ENCODE results near the gene FAM241B. TPM values are rescaled to one million over a fixed set of nuclear protein-coding genes. Genes with fewer than 3 reads are reported as not detected.

FAM241B gene
- total and polyA plus RNA-seq, 2 of the 4 experiments (the other 2 are of a cell fraction) = 0.18 to 1.4 TPM

GRCh38 chr10:69630651-69631400 lies 779 bp downstream of the FAM241B start (continued):
- no peak for TF ChIP-seq MAZ (IDR thresholded peaks at IDR 0.05; ENCODE audit: borderline replicate concordance, low read depth, low read length)

- Histone ChIP-seq H2AFZ (replicated peaks; ENCODE audit: low read length, poor library complexity) (peak overlapping the region; percentile 33), H3K79me1 (ENCODE audit: low read depth in 1 of 2, low read length in 2 of 2) (no peaks in the 10 kb centered on the region), H3K18ac (ENCODE audit: low read depth, low read length) (no peak overlapping the region), H2BK15ac (ENCODE audit: low read depth, low read length) (no peak overlapping the region), H3K36me3 (ENCODE audit: control insufficient read depth, insufficient read depth, low read length) (no peaks in the 10 kb centered on the region), H2BK5ac (ENCODE audit: low read depth, low read length, poor library complexity, severe bottlenecking) (no peak overlapping the region), H4K5ac (ENCODE audit: low read depth, low read length) (no peak overlapping the region), H3K27ac (ENCODE audit: insufficient read depth, low read length) (no peak overlapping the region), H3K14ac (replicated peaks; ENCODE audit: low read depth, low read length) (no peak overlapping the region), H3K9me3 (ENCODE audit: control insufficient read depth, insufficient read depth, low read length) (peaks cover 2% of the 10 kb centered on the region; the same call in 1 of the 2 replicates), H4K8ac (ENCODE audit: low read depth in 2 of 2, low read length in 2 of 2) (no peak overlapping the region), H4K91ac (ENCODE audit: insufficient read depth, low read depth, low read length) (no peak overlapping the region), H3K9me1 (ENCODE audit: insufficient read depth, low read length) (no peaks in the 10 kb centered on the region), H2AK5ac (ENCODE audit: low read depth, low read length) (no peak overlapping the region), H3K4me1 (ENCODE audit: control insufficient read depth, insufficient read depth, low read length) (no peaks in the 10 kb centered on the region), H3K56ac (ENCODE audit: extremely low read depth, insufficient read depth, low read length) (no peak overlapping the region), H3K4ac (ENCODE audit: low read depth, low read length) (no peak overlapping the region), H3K27me3 (ENCODE audit: control insufficient read depth, insufficient read depth, low read length) (peaks cover 63% of the 10 kb centered on the region), H3K4me3 (ENCODE audit: insufficient read depth, low read depth, low read length) (no peak overlapping the region), H3K4me2 (ENCODE audit: low read depth, low read length) (no peak overlapping the region), H2BK120ac (ENCODE audit: low read depth, low read length) (no peak overlapping the region), H2AK9ac (replicated peaks; ENCODE audit: low read depth, low read length, poor library complexity) (no peak overlapping the region), H2BK20ac (ENCODE audit: low read depth, low read length) (no peak overlapping the region), H3K23ac (ENCODE audit: low read depth, low read length) (no peak overlapping the region), H3K9ac (ENCODE audit: low read depth, low read length) (no peak overlapping the region), H4K20me1 (ENCODE audit: insufficient read depth, low read length) (no peaks in the 10 kb centered on the region)
- dilution Hi-C loops (cut with HindIII; ENCODE audit: low sequenced_read_pairs, unreplicated experiment) = no loop called here
- POLR2A ChIA-PET (ENCODE audit: unreplicated experiment) = no interaction called here
- no CpG with 5 or more reads among the region's 7 CpGs for WGBS, 2 experiments (ENCODE audit: extremely low coverage in 2 of 2, insufficient read length in 1 of 2)
- no TSS peak for BruUV-seq (replicated peaks)
- in situ Hi-C loops (cut with MboI; ENCODE audit: low sequenced_read_pairs) = loop anchor here (10.0 kb wide), 1 partner anchor 207 kb away; no protein-coding TSS in a partner anchor
- no peak for ATAC-seq (ENCODE audit: low read depth)
- no peak for DNase-seq
- TF ChIP-seq SMC3 (IDR thresholded peaks at IDR 0.05; ENCODE audit: low read depth, low read length) = no peak
- TF ChIP-seq MAZ (IDR thresholded peaks at IDR 0.05; ENCODE audit: borderline replicate concordance, low read depth, low read length) = no peak
- no peak for TF ChIP-seq CTCF (conservative IDR thresholded peaks at IDR 0.05; ENCODE audit: low read depth, low read length)
- no peak for TF ChIP-seq MAFK (IDR thresholded peaks at IDR 0.05; ENCODE audit: low read depth, low read length)
- TF ChIP-seq MXI1 (IDR thresholded peaks at IDR 0.05; ENCODE audit: borderline replicate concordance, low read depth, low read length) = no peak
- no peak for TF ChIP-seq RAD21 (IDR thresholded peaks at IDR 0.05; ENCODE audit: low read length)
- no peak for TF ChIP-seq CEBPB (IDR thresholded peaks at IDR 0.05; ENCODE audit: low read depth, low read length)
- TF ChIP-seq NFE2L2 (IDR thresholded peaks at IDR 0.05; ENCODE audit: low read depth, low read length) = no peak
- no peak for TF ChIP-seq USF2 (IDR thresholded peaks at IDR 0.05; ENCODE audit: low read depth, low read length)
- TF ChIP-seq CHD1 (IDR thresholded peaks at IDR 0.05; ENCODE audit: low read depth, low read length) = no peak
- no peak for TF ChIP-seq BHLHE40 (IDR thresholded peaks at IDR 0.05; ENCODE audit: low read depth, low read length)
- CTCF ChIA-PET = interaction anchor here (0.6 kb wide), 1 partner anchor 13 kb away, joined by 3 read pairs; no protein-coding TSS in a partner anchor
- intact Hi-C loops (cut with micrococcal nuclease) = no loop called here
These were observed 1.5 kb downstream of the FAM241B start for GRCh38 chr10:69631566-69631965.

Data from IMR-90 (cell line).